Retina (tissue), 1 donor: Measurements from ENCODE around the gene DMD.

ENCODE experiments used
- DNase-seq: peaks from one replicate; pipeline ENCODE4 v3.0.0-alpha.2; 2016

Gene DMD

GRCh38 chrX:31255310-31256033, 1955.9 kb downstream of the DMD start:
- no peak for DNase-seq

GRCh38 chrX:31252133-31252532, 1959.2 kb downstream of the DMD start:
- DNase-seq: no peak

- DNase-seq: no peak
Measured at GRCh38 chrX:31251336-31251735, 1960.0 kb downstream of the DMD start.

DNA sequence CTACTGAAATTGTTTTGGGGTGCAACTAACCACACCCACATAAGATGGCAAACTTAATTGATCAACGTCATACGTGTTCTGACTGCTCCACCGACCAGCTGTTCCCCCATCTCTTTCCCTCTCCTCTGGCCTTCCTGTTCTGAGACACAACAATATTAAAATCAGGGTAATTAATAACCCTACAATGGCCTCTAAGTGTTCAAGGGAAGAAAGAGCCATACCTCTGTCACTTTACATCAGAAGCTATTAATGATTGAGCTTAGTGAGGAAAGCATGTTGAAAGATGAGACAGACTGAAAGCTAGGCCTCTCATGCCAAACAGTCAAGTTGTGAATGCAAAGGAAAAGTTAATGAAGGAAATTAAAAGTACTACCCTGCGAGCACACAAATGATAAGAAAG, 1965.6 kb downstream of the DMD start:
- DNase-seq: no peak

DNA sequence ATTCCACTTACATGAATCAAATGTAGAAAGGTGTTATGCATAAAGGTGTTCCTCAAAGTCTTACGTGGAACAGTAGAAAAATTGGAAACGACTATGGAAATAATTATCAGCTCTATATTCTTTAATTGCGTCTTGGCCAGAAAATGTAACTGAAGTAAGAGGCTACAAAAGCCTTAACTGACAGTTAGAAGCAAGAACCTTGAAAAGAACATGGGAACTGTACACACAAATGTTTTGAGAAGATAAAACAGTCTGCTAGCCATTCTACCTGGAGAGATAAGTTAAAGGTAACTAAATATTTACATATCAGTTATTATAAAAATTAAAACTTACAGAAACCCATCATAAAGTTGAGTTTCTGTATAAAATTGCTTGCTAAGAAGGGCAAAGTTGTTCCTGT, 1967.5 kb downstream of the DMD start:
- no peak for DNase-seq

GRCh38 chrX:31240982-31241381, 1970.4 kb downstream of the DMD start:
- DNase-seq: no peak

- no peak for DNase-seq
Measured at GRCh38 chrX:31237189-31237588, 1974.2 kb downstream of the DMD start.

DNA sequence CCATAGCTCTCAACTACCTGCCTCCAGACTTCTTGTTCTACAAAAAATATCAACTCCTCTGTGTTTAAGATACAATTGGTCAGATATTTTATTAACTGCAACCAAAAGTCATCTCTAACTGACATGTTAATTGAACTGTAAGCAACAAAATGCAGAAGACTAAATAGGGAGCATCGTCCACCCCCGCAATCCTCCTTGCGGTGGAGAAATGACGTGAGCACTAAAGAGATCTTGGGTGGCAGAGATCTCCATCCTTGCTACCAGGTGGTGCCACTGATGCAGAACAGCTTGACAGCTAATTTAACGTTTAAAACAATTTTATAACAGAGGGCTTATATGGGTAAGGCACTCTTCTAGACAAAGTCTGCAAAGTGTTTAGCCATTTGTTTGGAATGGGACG, 1975.1 kb downstream of the DMD start:
- DNase-seq: no peak

DNA sequence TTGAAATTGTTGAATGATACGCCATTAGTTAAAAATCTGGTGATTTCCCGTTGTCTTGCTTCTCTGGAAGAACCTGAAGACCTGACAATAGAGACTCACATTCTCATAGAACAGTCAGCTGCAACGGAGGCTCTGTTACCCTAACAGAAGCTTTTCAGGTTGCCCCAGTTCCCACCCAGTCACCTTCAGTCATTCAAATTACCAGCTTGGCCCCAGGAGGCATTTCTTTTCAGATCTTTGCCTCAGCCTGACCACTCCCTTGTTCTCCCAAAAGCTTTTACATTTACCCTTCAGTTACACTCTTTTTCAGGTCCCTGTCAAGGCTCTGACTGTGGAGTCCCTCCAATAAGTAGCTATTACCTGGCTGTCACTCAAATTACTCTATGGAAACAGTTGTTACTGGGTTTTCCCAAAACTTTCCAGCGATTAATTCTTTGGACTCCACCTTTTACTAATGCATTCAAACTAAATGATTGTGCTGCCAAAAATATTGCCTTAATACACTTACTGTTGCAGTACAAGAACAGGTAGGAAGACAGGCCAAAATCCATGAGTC, 1977.3 kb downstream of the DMD start:
- DNase-seq: no peak

GRCh38 chrX:31232506-31232905, 1978.8 kb downstream of the DMD start:
- DNase-seq: no peak

GRCh38 chrX:31228909-31229308, 1982.4 kb downstream of the DMD start:
- DNase-seq: no peak

- no peak for DNase-seq
Measured at GRCh38 chrX:31228415-31228832, 1982.9 kb downstream of the DMD start.

DNA sequence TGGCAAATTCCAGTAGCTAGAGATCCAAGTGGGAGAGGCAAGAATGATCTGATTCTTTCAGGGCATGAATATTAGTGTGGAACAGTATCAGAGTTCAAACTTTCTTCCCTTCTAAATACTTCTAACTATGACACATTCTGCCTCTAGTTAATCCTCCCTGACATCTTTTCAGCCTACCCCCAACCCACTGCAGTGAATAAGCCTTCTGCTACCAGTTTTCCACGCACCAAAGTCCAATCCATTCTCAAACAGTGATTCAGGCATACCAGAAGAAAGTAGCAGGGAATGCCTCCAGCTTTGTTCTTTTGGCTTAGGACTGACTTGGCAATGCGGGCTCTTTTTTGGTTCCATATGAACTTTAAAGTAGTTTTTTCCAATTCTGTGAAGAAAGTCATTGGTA, 1984.1 kb downstream of the DMD start:
- DNase-seq: no peak

GRCh38 chrX:31225819-31226218, 1985.5 kb downstream of the DMD start:
- no peak for DNase-seq

GRCh38 chrX:31224381-31225012, 1986.9 kb downstream of the DMD start:
- no peak for DNase-seq

DNA sequence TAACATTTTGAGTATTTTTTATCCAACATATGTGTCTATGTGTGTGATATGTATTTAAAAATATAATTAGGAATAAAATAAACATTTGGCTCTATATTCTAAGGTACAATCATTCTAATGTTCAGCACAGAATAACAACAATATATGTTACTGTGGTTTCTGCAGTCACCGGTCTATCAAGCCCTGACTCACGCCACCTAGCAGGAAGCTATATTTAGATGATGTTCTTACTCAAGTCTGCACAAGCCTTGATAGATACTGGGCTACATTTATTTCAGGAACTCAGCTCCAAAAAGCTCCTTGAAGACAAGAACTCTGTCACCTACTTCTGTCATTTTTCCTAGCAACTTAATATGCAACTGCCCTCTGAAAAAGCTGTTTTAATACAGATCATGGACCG, 1987.5 kb downstream of the DMD start:
- no peak for DNase-seq

DNA sequence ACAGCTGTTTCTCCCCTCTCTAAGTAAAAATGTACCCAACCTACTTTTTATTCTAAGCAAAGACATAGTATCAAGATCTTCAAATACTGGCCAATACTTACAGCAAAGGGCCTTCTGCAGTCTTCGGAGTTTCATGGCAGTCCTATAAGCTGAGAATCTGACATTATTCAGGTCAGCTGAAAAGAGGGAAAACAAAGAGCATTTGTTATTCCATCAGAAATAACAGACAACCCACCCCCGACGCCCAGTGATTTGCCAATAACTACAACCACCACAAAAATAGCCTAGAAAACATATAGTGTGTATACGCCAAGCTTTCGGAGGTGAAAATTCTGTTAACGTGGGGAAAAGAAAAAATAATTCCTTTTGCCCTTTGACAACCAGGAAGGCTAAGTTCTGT, 1988.4 kb downstream of the DMD start:
- DNase-seq: no peak

DNA sequence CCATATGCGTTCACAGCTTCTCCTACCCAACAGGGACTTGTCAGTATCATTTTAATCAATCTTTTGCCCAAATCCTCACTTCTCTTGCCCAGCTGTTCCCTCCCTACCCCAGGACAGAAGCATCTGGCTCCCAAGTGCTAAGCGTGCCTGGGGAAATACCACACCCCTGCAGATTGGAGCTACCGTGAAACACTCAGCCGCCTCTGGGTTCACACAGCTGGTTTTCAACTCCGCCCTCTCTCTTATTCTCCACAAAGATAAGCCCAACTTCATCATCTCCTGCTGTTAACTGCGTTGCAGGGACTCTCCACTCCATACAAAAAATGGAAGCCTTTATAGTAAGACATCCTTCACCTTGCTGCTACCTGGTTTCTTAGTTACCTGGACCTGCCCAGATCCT, 1992.2 kb downstream of the DMD start:
- no peak for DNase-seq

GRCh38 chrX:31217084-31217483, 1994.3 kb downstream of the DMD start:
- no peak for DNase-seq

GRCh38 chrX:31215277-31215815, 1996.0 kb downstream of the DMD start:
- no peak for DNase-seq

DNA sequence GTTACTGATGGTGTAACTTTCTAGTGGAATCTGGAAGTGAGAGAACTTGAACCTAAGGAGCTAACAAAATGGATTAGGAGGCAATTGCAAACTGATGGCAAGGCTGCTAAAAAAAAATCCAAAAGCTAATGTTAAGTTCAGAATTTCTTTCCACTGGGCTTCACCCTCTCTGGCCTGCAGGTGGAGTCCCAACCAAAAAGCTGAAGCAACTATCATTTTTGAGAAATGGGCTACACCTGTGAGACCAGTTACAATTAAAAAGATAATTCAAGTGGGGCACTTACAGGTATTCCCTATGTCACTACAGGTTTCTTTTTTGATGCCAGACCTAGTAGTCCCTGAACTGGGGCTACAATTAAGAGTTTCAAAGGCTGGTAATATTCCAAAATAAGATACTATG, 1997.4 kb downstream of the DMD start:
- DNase-seq: no peak

DNA sequence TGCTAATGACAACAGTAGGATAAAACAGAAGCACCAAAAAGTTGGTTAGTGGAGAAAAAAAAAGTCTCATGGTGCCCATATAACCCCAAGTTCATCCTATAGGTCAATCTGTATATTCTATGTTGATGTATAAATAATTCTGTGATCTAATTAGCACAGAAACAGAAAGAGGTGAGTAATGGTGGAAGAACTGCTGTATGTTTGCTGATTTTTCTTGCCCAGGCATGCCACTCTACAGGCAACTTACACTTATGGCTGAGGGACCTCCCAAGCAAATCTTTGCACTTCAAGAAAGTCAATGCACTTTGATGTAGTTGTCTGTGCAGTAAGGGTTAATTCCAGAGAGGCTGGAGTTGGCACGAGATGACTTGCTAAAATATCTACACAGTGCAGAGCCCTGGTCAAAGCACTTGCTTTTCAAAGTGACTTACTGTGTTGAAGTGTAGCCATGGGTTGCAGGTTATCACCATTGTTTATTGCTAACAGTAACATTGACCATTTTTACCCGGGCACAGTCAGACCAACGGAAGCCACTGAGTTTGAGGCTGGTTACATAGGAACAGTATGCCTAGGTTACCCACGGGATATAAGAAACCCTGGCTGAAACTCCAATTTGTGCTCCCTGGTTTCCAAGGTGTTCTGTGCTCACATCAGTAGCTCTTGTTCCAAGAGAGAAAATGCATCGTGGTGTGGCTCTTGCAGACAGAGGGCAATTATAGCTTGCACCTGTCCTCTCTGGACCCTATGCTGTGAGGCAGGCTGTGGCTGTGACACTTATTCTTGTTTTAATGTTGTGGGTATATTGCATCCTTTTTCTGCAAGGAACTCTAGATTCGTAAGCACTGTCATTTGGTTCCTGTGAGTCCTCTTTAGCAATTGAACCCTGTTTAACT, 1998.2 kb downstream of the DMD start:
- DNase-seq: no peak

DNA sequence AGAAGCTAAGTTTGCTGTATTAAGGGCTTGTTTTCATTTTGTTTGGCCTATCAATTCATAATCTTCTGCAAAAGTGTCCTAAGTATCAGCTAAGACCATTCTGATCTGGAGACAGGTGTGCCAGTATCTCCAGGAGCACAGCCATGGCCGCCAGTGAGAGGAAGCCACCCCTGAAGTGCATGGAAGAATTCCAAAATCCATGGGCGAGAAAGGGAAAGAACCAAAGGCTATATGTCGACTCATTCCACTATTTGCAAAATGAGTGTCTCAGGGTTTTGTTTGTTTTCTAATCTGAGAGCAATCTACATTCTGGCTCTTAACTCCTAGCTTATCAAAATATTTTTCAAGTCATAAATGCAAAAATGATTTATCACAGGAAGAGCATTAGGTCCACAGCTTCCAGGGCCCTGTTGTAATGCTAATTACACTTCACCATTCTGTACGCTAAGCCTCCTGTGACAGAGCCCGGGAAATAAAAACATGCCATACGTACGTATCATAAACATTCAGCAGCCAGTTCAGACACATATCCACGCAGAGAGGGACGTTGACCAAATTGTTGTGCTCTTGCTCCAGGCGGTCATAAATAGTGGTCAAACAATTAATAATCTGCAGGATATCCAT, 2002.2 kb downstream of the DMD start:
- DNase-seq: no peak
